Cerebellar cortex (tissue), 1 donor: ENCODE measurements around the gene PPP1R14C.
"Not testable (repeated sequence)": the region's sequence is repeated elsewhere in the genome, so short reads cannot be mapped to it uniquely, and the experiment has no call there.

ENCODE experiments used
- DNase-seq: peaks from one replicate; pipeline ENCODE4 v3.0.0-alpha.2; 2015; ENCODE audit warnings: low spot score

The PPP1R14C gene, protein sequence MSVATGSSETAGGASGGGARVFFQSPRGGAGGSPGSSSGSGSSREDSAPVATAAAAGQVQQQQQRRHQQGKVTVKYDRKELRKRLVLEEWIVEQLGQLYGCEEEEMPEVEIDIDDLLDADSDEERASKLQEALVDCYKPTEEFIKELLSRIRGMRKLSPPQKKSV

DNA sequence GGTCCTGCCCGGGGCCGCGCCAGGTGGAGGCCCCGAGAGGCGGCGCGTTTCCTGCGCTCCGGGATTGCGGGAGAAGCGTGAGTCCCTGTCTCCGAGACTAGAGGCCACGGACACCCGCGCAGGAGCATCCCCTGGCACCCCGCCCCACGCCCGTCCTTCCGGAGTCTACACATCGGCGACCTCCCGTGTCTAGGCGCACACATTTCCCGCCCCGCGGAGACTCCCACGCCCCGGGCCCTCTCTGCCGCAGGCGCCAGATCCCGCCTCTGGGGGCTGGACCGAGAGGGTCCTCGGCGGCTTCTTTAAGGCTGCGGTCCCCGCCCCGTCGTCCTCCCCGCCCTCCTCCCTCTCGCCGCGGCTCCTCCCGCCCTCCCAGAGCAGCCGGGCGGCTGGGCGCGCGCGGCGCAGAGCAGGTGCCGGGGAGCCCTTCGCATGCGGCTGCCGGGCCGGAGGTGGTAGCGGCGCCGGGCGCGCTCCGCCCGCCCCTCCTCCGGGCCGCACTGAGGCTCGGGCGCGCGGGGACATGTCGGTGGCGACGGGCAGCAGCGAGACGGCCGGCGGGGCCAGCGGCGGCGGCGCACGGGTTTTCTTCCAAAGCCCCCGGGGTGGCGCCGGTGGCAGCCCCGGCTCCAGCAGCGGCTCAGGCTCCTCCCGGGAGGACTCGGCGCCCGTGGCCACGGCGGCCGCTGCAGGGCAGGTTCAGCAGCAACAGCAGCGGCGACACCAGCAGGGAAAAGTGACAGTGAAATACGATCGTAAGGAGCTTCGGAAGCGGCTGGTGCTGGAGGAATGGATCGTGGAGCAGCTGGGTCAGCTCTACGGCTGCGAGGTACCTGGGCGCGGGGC lies at the start of gene PPP1R14C:
TSS of gene PPP1R14C (plus strand) at position 375 of the 846 bp plus-strand sequence. CDS start at position 524, 149 bp downstream.
- peak; percentile 29 for DNase-seq

DNA sequence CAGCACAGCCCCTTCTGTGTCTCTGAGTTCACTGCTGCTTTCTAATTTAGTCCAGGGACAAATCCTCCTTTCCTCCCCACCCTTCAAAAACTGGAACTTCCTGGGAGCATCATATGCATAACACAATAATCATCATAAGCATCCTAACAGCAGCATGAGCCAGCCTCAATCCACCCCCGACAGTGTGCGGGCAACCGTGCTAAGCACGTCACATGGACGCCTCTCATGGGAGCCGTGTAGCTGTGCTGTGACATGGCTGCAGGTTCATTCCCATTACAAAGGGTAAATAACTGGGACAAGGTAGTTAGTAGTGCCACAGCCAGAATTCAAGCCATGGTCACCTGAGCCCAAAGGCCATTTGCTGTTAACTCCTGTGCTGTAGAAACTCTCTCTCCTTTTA lies 49.4 kb upstream of the PPP1R14C start:
- no peak for DNase-seq

DNA sequence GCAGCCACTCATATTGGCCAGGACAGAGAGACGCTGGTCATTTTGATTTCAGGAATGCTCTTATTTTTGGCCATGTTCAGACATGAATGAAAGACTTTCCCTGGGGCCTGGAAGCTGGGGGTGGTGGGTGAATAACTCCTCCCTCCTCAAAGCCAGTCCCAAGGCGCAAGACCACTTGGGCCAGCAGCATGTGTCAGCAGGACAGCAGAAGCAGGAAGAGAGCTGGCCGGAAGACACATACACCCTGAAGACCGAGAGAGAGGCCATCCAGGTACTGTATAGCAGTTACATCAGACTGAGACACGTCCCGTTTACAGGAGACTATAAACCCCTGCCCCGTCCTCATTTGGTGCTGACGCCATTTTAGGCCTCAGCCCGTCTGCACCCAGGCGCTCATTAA lies 44.7 kb upstream of the PPP1R14C start:
- DNase-seq, result no peak

DNA sequence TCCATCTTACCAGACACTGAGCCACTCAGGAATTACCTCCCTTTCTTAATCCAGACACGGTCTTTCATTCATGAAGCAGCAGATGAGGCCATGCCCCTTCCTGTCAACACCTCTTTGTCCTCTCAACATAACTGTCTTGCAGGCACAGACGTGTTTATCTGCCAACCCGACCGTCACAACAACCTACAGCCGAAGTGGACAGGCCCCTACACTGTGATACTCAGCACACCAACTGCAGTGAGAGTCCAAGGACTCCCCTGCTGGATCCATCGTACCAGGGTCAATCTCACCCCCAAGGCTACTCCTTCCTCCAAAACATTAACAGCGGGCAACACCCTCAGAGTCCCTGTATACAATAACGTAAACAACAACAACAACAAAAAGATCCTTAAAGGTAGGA lies 43.3 kb upstream of the PPP1R14C start:
- no peak for DNase-seq

DNA sequence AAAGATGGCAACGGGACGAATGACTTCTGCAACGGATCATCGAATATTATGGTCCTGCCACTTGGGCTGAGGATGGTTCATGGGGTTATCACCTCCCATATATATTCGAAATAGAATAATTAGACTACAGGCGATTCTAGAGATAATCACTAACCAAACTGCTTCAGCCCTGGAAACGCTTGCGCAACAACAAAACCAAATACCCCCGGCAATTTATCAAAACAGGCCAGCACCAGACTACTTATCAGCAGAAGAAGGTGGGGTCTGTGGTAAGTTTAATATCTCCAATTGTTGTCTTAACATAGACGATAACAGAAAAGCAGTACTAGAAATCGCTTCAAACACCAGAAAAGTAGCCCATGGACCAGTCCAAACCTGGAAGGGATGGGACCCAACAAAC lies 42.9 kb upstream of the PPP1R14C start:
- no peak for DNase-seq

DNA sequence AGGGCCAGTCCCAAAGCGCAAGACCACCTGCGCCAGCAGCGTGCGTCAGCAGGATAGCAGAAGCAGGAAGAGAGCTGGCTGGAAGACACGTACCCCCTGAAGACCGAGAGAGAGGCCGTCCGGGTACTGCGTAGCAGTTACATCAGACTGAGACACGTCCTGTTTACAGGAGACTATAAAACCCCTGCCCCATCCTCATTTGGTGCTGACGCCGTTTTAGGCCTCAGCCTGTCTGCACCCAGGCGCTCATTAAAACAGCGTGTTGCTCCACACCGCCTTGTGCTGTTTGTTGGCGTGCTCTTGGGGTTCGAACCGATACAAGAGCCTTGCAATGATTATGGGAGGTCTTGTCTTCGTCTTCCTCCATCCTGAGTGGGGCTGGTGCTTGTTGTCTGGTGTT lies 42.1 kb upstream of the PPP1R14C start:
- no peak for DNase-seq

DNA sequence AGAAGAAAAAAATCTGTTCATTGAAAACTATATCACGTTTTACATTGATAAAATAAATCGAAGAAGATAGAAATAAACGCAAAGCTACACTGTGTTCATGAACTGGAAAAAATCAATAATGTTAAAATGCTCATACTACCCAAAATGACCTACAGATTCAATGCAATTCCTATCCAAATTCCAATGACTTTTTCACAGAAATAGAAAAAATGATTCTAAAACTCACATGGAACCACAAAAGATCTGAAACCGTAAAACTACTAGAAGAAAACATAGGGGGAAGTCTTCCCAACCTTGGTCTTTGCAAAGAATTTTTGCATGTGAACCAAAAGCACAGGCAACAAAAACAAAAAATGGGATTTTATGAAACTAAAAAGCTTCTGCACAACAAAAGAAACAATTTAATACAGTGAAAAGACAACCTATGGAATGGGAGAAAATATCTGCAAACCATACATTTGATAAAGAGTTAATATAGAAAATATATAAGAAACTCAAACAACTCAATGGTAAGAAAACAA lies 40.0 kb upstream of the PPP1R14C start:
- no peak for DNase-seq

DNA sequence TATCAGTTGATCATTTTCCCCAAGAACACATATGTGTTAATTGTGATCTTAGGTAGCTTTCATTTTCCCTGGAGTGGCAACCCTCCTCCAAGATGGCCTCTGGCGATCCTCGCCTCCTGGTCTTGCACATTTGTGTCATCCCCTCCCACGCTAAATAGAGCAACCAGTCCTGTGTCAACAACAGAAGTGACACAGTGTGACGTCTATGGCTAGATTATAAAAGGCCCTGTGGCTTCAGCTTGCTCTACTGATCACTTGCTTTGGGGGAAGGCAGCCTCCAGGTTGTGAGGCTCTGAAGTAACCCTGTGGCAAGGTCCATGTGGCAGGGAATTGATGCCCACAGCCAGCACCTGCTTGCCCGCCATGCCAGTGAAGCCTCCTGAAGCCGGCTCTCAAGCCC lies 30.6 kb upstream of the PPP1R14C start:
- no peak for DNase-seq

DNA sequence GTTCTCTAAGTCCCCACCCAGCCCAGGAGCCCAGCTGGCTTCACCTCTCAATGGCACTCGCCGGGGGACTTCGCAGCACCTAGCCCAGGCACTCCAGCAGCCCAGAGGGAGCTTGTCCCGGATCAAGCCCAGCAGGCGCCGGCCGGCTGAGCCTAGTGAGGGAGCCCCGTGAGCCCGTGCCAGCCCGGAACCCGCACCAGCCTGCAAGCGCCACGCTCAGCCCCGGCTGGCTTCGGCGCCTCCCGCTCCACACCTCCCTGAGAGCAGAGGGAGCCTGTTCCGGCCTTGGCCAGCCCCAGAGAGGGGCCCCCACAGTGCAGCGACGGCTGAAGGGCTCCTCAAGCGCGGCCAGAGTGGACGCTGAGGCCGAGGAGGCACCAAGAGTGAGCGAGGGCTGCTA lies 27.1 kb upstream of the PPP1R14C start:
- no peak for DNase-seq

DNA sequence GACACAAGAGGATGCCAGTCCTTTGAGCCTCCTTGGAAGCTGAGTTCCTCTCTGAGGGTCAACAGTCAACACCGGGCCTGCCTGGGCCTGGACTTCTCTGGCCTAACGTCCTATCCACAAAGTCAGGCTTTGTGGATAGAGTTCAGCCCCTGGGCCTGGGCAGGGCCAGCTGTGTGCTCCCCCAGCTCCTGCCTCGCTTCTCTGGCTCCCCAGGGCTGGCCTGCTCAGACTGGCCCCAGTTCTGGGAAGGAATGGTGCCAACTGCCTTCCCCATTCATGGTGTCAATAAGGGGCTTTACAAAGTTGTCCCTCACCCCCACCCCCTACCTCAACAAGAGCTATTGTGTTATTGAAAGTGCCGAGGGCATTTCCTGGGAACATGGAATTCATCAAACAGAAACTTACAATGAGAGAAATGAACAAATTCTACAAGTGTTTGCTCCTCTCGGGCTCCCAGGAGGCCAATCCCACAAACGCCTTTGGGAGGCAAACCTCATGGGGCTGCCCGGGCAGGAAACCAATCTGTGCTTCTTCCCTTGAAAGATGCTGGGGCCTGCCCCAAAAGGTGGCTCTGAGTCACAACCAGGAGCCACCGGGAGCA lies 26.5 kb upstream of the PPP1R14C start:
- no peak for DNase-seq

DNA sequence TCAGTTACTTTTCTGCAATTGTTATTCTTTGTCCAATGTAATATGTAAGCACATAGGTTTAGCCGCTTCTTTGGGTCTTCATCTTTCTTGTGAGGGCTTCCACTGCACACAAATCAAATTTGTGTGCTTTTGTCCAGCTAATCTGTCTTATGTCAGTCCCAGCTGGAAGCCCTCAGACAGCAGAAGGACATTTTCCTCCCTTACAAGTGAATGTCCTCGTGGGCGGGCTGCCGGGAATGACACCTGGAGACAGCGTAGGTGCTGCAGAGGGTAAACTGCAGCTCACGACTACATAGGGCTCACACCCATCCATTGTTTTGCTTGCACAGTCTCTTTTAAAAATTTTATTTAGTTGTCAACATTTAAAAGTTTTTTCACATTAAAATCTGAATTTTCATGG lies 24.6 kb upstream of the PPP1R14C start:
- DNase-seq, result no peak

DNA sequence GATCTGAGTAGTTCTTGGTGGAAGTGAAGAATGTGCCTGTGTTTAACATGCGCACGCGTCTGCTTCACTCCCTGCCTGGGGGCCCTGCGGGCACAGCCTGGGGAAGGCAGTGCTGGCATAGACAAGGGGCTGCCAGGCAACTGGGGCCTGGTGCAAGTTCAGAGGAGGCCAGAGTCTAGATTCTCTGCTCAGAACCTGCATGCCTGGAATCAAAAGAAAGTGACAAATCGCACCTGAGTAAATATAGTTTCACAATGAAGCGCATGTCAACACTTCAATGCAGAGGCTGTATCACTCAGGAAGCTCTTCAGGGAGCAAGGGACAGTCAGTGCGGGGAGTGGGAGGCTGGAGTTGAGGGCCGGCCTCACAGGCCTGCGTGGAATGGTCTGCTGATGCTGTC lies 24.2 kb upstream of the PPP1R14C start:
- no peak for DNase-seq

DNA sequence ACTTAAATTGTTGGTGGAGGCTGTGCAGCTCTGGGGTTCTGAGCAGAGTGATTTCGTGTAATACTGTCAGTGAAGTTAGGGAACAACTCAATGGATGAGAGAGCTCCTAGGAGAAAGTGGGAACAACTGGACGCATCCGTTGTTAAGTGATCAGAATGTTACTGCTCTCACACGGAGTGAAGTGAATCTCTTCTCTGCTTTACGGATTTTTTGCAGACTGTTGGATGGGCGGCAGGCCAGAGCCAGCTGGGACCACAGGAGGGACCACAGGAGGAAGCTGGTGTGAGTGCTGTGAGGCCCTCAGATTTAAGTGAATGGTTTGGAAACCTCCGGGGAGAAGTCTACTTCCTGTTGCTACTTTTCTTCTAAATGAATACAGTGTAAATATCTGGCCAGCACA lies 23.7 kb upstream of the PPP1R14C start:
- no peak for DNase-seq

DNA sequence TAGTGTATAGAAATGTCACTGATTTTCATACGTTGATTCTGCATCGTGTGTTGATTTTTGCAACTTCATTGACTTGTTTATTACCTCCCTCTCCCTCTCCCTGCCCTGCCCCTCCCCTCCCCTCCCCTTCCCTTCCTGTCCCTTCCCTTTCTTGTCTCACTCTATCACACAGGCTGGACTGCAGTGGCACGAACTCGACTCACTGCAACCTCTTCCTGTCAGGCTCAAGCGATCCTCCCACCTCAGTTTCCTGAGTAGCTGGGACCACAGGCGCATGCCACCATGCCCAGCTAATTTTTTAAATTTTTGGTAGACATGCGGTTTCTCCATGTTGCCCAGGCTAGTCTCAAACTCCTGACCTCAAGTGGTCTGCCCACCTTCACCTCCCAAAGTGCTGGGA lies 19.2 kb upstream of the PPP1R14C start:
- no peak for DNase-seq

DNA sequence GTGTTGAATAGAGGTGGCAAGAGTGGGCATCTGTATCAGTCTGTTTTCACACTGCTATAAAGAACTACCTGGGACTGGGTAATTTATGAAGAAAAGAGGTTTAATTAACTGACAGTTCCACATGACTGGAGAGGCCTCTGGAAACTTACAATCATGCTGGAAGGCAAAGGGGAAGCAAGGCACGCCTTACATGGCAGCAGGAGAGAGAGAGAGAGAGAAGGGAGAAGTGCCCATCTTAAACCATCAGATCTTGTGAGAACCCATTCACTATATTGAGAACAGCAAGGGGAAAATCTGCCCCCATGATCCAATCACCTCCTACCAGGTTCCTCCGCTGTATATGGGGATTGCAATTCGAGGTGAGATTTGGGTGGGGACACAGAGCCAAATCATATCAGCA lies 18.6 kb upstream of the PPP1R14C start:
- no peak for DNase-seq

DNA sequence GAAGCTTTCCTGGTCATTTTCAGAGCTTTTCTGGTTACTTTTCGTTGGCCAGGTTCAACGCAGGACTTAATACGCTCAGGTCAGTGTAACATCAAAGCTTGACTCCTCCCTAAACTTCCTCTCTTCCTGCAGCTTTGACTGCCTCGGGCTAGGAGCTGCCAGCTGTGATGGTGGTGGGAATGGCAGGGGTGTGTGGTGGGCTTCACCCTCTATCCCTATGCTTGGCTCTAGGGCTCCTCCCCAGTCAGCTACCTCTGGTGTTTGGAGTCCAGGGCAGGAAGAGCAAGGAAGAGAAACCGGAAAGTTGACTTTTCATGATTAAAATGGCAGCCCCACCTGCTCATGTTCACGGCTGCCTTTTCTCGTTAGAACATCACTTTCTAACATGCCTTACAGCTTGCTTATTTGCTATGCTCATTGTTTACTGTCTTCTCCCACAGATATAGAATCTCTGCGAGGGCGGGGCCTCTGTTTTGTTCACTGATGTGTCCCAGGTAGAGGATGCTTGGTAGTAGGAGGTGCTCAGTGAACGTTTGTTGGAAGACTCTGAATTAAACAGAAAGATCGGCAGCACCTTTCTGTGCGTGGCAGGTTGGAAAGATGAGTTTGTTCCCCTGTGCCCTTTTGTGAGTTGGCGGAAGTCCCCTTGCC lies 16.1 kb upstream of the PPP1R14C start:
- DNase-seq, result no peak

DNA sequence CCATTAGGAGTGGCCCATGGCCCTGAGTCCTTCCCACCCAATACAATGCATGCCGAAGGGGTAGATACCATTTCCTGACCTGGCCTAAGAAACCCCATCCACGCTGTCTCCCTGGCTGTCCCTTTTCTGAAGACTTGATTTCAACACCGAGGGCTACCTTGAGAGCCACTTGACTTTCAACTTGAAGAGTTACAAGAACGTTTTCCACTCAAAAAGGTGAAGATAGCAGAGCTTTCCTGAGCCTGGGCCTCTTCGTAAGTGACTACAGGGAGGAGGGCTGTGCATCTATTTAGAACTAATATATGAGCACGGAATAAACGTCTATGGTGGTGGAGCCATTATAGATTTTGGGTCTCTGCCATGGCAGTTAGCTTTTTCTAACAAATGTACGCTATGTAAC lies 14.4 kb upstream of the PPP1R14C start:
- DNase-seq, result no peak

DNA sequence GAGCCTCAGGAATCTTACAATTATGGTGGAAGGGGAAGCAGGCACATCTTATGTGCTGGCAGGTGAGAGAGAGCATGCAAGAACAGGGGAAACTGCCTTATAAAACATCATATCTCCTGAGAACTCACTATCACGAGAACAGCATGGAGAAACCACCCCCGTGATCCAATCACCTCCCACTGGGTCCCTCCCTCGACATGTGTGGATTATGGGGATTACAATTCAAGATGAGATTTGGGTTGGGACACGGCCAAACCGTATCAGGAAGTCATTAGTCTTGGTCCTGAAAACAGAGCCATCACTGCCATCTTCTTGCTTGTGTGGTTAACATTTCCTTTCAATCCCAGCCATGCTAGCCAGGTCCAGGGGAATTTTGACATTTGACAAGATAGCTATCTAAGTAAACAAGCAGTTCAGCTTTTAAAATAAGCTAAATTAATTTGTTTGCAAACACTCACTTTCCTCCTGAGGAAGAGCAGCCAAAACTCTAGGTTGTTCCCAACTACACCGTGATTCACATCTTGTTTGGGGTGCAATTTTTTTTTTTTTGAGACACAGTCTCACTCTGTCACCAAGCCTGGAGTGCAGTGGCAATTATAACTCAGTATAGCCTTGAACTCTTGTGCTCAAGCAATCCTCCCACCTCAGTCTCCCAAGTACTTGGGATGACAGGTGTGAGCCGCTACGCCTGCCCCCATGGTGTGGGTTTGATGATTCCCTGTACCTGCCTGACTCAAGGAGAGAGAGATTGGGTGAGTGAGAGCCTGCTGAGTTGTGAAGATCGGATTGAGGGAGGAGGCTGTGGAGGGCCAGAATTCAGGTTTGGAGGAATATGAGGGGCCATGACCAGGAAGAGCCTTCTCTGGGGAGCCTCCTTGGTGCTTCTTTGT lies 13.0 kb upstream of the PPP1R14C start:
- no peak for DNase-seq

DNA sequence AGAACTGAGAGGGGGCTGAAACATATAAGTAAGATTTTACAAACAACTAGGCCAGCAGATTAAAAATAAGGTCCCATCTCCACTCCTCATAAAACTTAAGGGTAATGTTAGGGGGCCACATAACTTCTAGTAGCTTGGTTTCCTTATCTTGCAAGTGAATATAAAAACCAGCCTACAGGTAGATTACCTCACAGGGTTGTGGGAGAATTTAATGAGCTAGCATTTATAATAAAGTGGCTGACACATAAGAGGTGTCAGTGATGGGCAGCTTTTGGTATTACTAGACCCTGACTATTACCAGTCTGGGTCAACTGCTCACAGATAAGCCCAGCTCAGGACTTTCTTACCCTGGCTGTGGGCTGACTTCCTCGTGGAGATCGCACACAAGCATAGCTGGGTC lies 9.2 kb upstream of the PPP1R14C start:
- DNase-seq, result no peak

DNA sequence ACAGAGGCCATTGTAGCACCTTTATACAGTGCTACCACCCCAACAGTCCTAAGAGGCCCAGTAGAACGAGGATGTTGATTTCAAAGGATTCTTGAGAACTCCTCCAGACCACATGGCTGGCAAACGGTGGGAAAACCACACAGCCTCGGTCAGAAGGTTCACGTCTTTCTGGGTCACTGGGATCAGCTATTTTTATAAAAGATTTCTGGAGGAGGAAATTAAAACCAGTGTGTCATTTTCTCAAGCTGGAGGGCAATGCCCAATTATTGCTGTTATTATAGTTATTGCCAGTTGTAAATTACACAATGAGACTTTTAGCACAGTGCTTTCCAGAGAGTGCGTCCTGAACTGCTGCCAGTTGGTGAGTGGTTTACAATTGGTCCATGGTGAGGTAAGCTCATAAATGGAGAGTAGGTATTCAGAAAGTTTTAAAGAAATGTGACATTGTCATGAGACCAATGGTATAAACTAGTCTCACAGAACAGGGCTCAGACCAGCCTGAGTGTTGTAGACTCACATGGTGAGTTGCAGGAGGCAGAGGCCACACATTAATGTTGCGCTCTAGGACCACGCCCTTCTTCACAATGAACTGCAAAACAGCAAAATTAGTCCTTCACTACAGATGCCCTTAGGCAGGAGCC lies 8.4 kb upstream of the PPP1R14C start:
- no peak for DNase-seq

DNA sequence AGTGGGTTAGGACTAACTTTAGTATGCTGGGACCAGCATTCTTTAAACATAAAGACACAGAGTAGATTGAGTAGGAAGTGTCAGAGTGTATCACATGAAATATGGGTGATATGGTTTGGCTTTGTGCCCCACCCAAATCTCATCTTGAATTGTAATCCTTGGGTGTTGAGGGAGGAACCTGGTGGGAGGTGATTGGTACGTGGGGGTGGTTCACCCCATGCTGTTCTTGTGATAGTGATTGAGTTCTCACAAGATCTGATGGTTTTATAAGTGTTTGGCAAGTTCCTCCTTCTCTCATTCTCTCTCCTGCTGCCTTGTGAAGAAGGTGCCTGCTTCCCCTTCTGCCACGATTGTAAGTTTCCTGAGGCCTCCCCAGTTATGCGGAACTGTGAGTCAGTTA lies 5.1 kb upstream of the PPP1R14C start:
- DNase-seq, result not testable (repeated sequence)
